ENCODE measurements around the gene PRM1. TPM values are rescaled to one million over a fixed set of nuclear protein-coding genes. Genes with fewer than 3 reads are reported as not detected.
"Not testable (repeated sequence)": the region's sequence is repeated elsewhere in the genome, so short reads cannot be mapped to it uniquely, and the experiment has no call there.

Gene PRM1
- total RNA-seq, 4 donors from 2014 or later, result not detected

DNA sequence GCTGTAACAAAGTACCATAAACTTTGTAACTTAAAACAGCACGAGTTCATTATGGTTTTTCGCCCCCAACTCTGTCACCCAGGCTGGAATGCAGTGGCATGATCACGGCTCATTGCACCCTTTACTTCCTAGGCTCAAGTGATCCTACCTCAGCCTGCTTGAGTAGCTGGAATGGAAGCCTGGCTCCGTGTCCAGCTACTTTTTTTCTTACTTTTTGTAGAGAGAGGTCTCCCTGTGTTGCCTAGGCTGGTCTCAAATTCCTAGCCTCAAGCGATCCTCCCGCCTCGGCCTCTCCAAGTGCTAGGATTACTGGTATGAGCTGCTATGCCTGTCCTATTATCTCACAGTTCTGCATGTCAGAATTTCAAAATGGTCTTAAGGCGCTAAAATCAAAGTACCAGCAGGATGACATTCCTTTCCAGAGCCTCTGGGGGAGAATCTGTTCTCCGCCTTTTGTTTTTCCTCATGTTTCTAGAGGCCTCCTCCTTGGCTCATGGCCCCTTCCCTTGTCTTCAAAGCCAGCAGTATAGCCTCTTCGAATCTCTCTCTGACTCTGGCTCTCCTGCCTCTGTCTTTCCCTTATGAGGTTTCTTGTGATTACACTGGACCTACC lies 10.1 kb upstream of the PRM1 start:
- no peak for DNase-seq (ENCODE audit: low spot score in 2 of 2)
- no peaks in the 10 kb centered on the region for H3K27me3 ChIP-seq
- H3K36me3 ChIP-seq, result no peaks in the 10 kb centered on the region
- TF ChIP-seq POLR2AphosphoS5 (IDR thresholded peaks at IDR 0.05) (no peak), CTCF (IDR thresholded peaks at IDR 0.05) (no peak), EP300 (IDR thresholded peaks at IDR 0.05) (no peak), POLR2A (IDR thresholded peaks at IDR 0.05) (no peak)
- no peak overlapping the region for H3K27ac ChIP-seq
- no peaks in the 10 kb centered on the region for H3K4me1 ChIP-seq
- 73% methylated on average over 10 of the region's 10 CpGs for WGBS
- no peaks in the 10 kb centered on the region for H3K9me3 ChIP-seq
- H3K4me3 ChIP-seq, result no peak overlapping the region

GRCh38 chr16:11290102-11290893 lies 9.2 kb upstream of the PRM1 start:
- TF ChIP-seq POLR2A (IDR thresholded peaks at IDR 0.05) (no peak), POLR2AphosphoS5 (IDR thresholded peaks at IDR 0.05) (no peak), CTCF (IDR thresholded peaks at IDR 0.05) (no peak), EP300 (IDR thresholded peaks at IDR 0.05) (no peak)
- Histone ChIP-seq H3K36me3 (no peaks in the 10 kb centered on the region), H3K9me3 (no peaks in the 10 kb centered on the region), H3K4me1 (no peaks in the 10 kb centered on the region), H3K27me3 (no peaks in the 10 kb centered on the region), H3K27ac (no peak overlapping the region), H3K4me3 (no peak overlapping the region)
- WGBS, result 94% methylated on average over 8 of the region's 8 CpGs
- DNase-seq (ENCODE audit: low spot score in 2 of 2), result no peak

DNA sequence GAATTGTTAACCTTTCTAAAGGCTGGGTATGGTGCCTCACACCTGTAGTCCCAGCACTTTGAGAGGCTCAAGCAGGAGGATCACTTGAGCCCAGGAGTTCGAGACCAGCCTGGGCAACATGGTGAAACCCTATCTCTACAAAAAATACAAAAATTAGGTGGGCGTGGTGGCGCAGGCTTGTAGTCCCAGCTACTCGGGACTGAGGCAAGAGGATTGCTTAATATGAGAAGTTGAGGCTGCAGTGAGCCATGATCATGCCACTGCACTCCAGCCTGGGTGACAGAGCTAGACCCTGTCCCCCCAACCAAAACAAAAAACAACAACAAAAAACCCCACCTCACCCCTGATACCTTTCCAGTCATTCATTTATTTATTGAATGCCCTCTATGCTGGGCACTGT lies 8.6 kb upstream of the PRM1 start:
- DNase-seq (ENCODE audit: low spot score in 2 of 2); H3K27ac ChIP-seq: not testable (repeated sequence)
- 88% methylated on average over 4 of the region's 4 CpGs for WGBS

GRCh38 chr16:11289202-11289601 lies 8.1 kb upstream of the PRM1 start:
- Histone ChIP-seq H3K4me1 (no peaks in the 10 kb centered on the region), H3K36me3 (no peaks in the 10 kb centered on the region), H3K9me3 (no peaks in the 10 kb centered on the region), H3K27ac (no peak overlapping the region), H3K27me3 (no peaks in the 10 kb centered on the region), H3K4me3 (no peak overlapping the region)
- DNase-seq (ENCODE audit: low spot score in 2 of 2), result no peak
- WGBS, result 98% methylated on average over 2 of the region's 2 CpGs
- TF ChIP-seq EP300 (IDR thresholded peaks at IDR 0.05), result no peak
- TF ChIP-seq POLR2AphosphoS5 (IDR thresholded peaks at IDR 0.05), result no peak
- TF ChIP-seq CTCF (IDR thresholded peaks at IDR 0.05), result no peak

More for the DNA sequence above, 8.6 kb upstream of the PRM1 start:
- H3K36me3 ChIP-seq, H3K9me3 ChIP-seq, H3K4me1 ChIP-seq, H3K27me3 ChIP-seq, H3K4me3 ChIP-seq: not testable (repeated sequence)

GRCh38 chr16:11285842-11286241 lies 4.7 kb upstream of the PRM1 start:
- no peak for DNase-seq (ENCODE audit: low spot score in 2 of 2)
- 78% methylated on average over 2 of the region's 2 CpGs for WGBS

More at GRCh38 chr16:11285842-11286241, 4.7 kb upstream of the PRM1 start:
- H3K4me3 ChIP-seq, result no peak overlapping the region
- no peaks in the 10 kb centered on the region for H3K4me1 ChIP-seq
- no peak overlapping the region for H3K27ac ChIP-seq
- no peaks in the 10 kb centered on the region for H3K9me3 ChIP-seq
- no peak for TF ChIP-seq POLR2AphosphoS5 (IDR thresholded peaks at IDR 0.05)
- TF ChIP-seq CTCF (IDR thresholded peaks at IDR 0.05), result no peak
- no peak for TF ChIP-seq EP300 (IDR thresholded peaks at IDR 0.05)
- no peak for TF ChIP-seq POLR2A (IDR thresholded peaks at IDR 0.05)
- no peaks in the 10 kb centered on the region for H3K36me3 ChIP-seq
- no peaks in the 10 kb centered on the region for H3K27me3 ChIP-seq

Data from suprapubic skin (tissue), 4 donors.